GM19463 (cell line): Measurements from ENCODE around the gene ITIH1.

Experiments used
- ATAC-seq: cut with Tn5 transposase; IDR thresholded peaks from one replicate; pipeline ENCODE4 v1.9.1; 2021; ENCODE audit warnings: mild to moderate bottlenecking, moderate library complexity; ENCODE audit not compliant: unreplicated experiment

Gene ITIH1

GRCh38 chr3:52810923-52811322, 33.5 kb downstream of the ITIH1 start:
- ATAC-seq, result no peak

- ATAC-seq, result no peak
These were observed 34.1 kb downstream of the ITIH1 start for GRCh38 chr3:52811452-52812011.

- no peak for ATAC-seq
These were observed 36.4 kb downstream of the ITIH1 start for GRCh38 chr3:52813810-52814209.

- no peak for ATAC-seq
These were observed 38.8 kb downstream of the ITIH1 start for GRCh38 chr3:52816199-52816598.

GRCh38 chr3:52816654-52817053, 39.3 kb downstream of the ITIH1 start:
- no peak for ATAC-seq

- no peak for ATAC-seq
These were observed 39.8 kb downstream of the ITIH1 start for GRCh38 chr3:52817221-52817620.

GRCh38 chr3:52817860-52818259, 40.5 kb downstream of the ITIH1 start:
- no peak for ATAC-seq

- ATAC-seq, result no peak
These were observed 42.5 kb downstream of the ITIH1 start for GRCh38 chr3:52819936-52820335.

- no peak for ATAC-seq
These were observed 43.3 kb downstream of the ITIH1 start for GRCh38 chr3:52820736-52821135.

GRCh38 chr3:52822363-52822762, 45.0 kb downstream of the ITIH1 start:
- ATAC-seq, result no peak

GRCh38 chr3:52824037-52824436, 46.6 kb downstream of the ITIH1 start:
- ATAC-seq, result no peak

GRCh38 chr3:52827441-52827840, 50.0 kb downstream of the ITIH1 start:
- no peak for ATAC-seq

GRCh38 chr3:52827866-52828376, 50.5 kb downstream of the ITIH1 start:
- ATAC-seq, result no peak

- no peak for ATAC-seq
These were observed 52.1 kb downstream of the ITIH1 start for GRCh38 chr3:52829482-52829881.

- ATAC-seq, result no peak
These were observed 52.6 kb downstream of the ITIH1 start for GRCh38 chr3:52829906-52830463.

- ATAC-seq, result no peak
These were observed 53.3 kb downstream of the ITIH1 start, which contains the start of gene ITIH4 for GRCh38 chr3:52830535-52831258. Gene ITIH4, minus strand, starts transcription at chr3:52830672. Its CDS starts 30 bp downstream, at chr3:52830642.

- no peak for ATAC-seq
These were observed 54.3 kb downstream of the ITIH1 start for GRCh38 chr3:52831500-52832301.

- no peak for ATAC-seq
These were observed 55.8 kb downstream of the ITIH1 start for GRCh38 chr3:52833202-52833601.

GRCh38 chr3:52834871-52835501, 57.6 kb downstream of the ITIH1 start, which contains the start of gene MUSTN1:
Gene MUSTN1, minus strand, starts transcription at chr3:52835019. Its CDS starts 71 bp downstream, at chr3:52834948.
- ATAC-seq, result no peak

- no peak for ATAC-seq
These were observed 58.5 kb downstream of the ITIH1 start for GRCh38 chr3:52835766-52836470.
